Adrenal gland (tissue), 5 donors: Measurements from ENCODE around the gene NEMP1.

Experiments used
- CTCF ChIP-seq, 6 experiments: fragments of 450-650 bp in 4 of 6; fragments of 200-600 bp in 2 of 6; sonication (generic) in 1 of 6; IDR thresholded peaks; 1 replicate in 5 of 6; 2 replicates in 1 of 6; pipeline versions ENCODE4 v1.5.1 to v1.8.0; 2016 to 2021; ENCODE audit warnings: antibody characterized with exemption in 6 of 6, mild to moderate bottlenecking in 2 of 6, moderate library complexity in 1 of 6
- POLR2A ChIP-seq, 2 donors: fragments of 450-650 bp; IDR thresholded peaks; one replicate each; pipeline ENCODE4 v1.6.1; 2017; ENCODE audit warnings: antibody characterized with exemption in 2 of 2, mild to moderate bottlenecking in 2 of 2, moderate library complexity in 1 of 2
- donor health status: DM: no; HTN: no; CAD: no.

- TF ChIP-seq POLR2A (IDR thresholded peaks at IDR 0.05) (no peak), CTCF (IDR thresholded peaks at IDR 0.05) (no peak)
Measured at GRCh38 chr12:57109207-57110103, 30.9 kb upstream of the NEMP1 start.
